Tibial nerve (tissue), 4 donors: ENCODE results near the gene PPFIA2. TPM values are rescaled to one million over a fixed set of nuclear protein-coding genes. Genes with fewer than 3 reads are reported as not detected.

Source experiments
- DNase-seq, 2 donors: peaks; one replicate each; pipeline ENCODE4 v3.0.0-alpha.2; 2019; ENCODE audit warnings: low spot score in 2 of 2
- H3K27ac ChIP-seq, 4 donors: fragments of 200-600 bp; sonication (generic) in 3 of 4; one replicate each; pipeline ENCODE4 v1.5.1; 2017 to 2019; ENCODE audit warnings: mild to moderate bottlenecking in 1 of 4
- H3K27me3 ChIP-seq, 2 donors: fragments of 200-600 bp; sonication (generic) in 1 of 2; one replicate each; pipeline versions ENCODE4 v1.5.1 to v1.6.0; 2017 to 2019
- H3K36me3 ChIP-seq, 3 donors: fragments of 200-600 bp; sonication (generic); one replicate each; pipeline ENCODE4 v1.5.1; 2018 to 2019
- H3K4me1 ChIP-seq, 4 donors: fragments of 200-600 bp; sonication (generic) in 3 of 4; one replicate each; pipeline ENCODE4 v1.5.1; 2017 to 2019
- H3K4me3 ChIP-seq, 4 donors: fragments of 200-600 bp; sonication (generic) in 3 of 4; one replicate each; pipeline ENCODE4 v1.5.1; 2017 to 2019; ENCODE audit warnings: mild to moderate bottlenecking in 1 of 4, moderate library complexity in 1 of 4
- H3K9me3 ChIP-seq, 4 donors: fragments of 200-600 bp; sonication (generic) in 3 of 4; one replicate each; pipeline ENCODE4 v1.5.1; 2017 to 2019
- EP300 ChIP-seq, 2 donors: sonication (generic); formaldehyde crosslinking; IDR thresholded peaks; one replicate each; pipeline ENCODE4 v1.6.1; 2017; ENCODE audit warnings: antibody characterized with exemption in 2 of 2, mild to moderate bottlenecking in 1 of 2
- POLR2A ChIP-seq, 2 donors: fragments of 450-650 bp; IDR thresholded peaks; one replicate each; pipeline ENCODE4 v1.6.1; 2017; ENCODE audit warnings: antibody characterized with exemption in 2 of 2, mild to moderate bottlenecking in 2 of 2, moderate library complexity in 2 of 2
- WGBS, 2 donors: methylation state at CpG; one replicate each; pipeline ENCODE4 v1.1.5; 2018; 5-methylcytosine and 5-hydroxymethylcytosine counted together
- total RNA-seq, 4 donors: library from RNA; depleted of rRNA; stranded (reverse); fragments of >200 nt; gene quantifications; one replicate each; pipeline ENCODE4 v1.1.0, GENCODE V29; 2016
- TF ChIP-seq, protein P1 (sequence below), 5 experiments: fragments of 200-600 bp in 3 of 5; fragments of 450-650 bp in 2 of 5; sonication (generic) in 3 of 5; IDR thresholded peaks; one replicate each; pipeline ENCODE4 v1.5.1; 2016 to 2019; ENCODE audit warnings: antibody characterized with exemption in 5 of 5, mild to moderate bottlenecking in 3 of 5, moderate library complexity in 2 of 5

The PPFIA2 gene
- total RNA-seq, 4 donors from 2014 or later: 5.5 to 20.3 (median 13.2) TPM

DNA sequence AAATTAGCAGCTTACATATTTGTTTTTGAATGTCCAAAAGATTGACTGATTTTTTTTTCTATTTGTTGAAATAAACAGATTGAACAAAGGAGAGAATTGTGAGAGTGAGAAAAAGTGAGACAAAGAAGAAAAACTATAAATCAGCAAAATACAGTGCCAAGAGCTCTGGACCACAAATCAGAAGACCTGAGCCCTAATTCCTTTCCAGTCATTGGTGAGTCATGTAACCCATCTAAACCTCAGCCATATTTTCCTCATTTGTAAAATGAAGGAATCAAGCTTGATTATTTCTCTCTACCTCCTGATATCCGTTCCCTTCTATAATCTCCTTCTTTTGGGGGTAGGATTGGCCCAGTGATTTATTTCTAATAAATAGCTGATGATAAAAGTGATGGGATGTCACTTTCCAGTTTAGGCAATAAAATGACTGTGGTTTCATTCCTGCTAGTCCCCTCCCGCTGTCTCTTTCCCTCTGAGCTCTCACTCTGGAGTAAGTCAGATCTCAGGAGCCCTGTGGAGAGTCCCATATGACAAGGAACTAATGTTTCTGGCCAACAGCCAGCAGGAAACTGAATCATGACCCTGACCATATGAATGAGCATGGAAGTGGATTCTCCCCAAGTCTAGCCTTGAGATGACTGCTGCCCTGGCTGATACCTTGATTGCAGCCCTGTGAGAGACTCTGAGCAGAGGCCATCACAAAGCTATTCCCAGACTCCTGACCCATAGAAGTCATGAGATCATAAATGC is 462.4 kb downstream of the PPFIA2 start:
- H3K27ac ChIP-seq: no peak overlapping the region
- 72 to 77% methylated on average over 2 of the region's 2 CpGs for WGBS, 2 donors

DNA sequence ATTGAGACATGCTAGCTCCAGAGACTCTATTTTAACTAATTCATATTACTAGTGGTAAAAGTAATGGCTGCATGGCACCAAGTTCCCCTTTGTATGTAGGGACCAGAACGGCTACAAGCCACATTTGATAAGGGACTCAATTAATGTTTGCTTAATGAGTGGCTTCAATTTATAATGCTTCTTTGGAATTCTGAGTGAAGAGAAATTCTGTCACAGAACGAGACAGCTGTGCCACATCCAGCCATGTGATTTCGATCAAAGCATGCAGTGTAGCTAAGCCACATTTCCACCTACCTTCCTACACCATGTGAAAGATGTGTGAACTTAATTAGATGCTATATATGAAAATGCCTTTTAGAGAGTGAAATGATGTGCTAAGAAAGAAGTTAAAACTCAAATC is 463.9 kb downstream of the PPFIA2 start:
- no peaks in the 10 kb centered on the region for H3K27me3 ChIP-seq
- TF ChIP-seq EP300 (IDR thresholded peaks at IDR 0.05) (no peak), POLR2A (IDR thresholded peaks at IDR 0.05) (no peak)
- TF ChIP-seq, protein P1, sequence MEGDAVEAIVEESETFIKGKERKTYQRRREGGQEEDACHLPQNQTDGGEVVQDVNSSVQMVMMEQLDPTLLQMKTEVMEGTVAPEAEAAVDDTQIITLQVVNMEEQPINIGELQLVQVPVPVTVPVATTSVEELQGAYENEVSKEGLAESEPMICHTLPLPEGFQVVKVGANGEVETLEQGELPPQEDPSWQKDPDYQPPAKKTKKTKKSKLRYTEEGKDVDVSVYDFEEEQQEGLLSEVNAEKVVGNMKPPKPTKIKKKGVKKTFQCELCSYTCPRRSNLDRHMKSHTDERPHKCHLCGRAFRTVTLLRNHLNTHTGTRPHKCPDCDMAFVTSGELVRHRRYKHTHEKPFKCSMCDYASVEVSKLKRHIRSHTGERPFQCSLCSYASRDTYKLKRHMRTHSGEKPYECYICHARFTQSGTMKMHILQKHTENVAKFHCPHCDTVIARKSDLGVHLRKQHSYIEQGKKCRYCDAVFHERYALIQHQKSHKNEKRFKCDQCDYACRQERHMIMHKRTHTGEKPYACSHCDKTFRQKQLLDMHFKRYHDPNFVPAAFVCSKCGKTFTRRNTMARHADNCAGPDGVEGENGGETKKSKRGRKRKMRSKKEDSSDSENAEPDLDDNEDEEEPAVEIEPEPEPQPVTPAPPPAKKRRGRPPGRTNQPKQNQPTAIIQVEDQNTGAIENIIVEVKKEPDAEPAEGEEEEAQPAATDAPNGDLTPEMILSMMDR (IDR thresholded peaks at IDR 0.05): no peak
- H3K9me3 ChIP-seq: no peaks in the 10 kb centered on the region
- no peaks in the 10 kb centered on the region for H3K36me3 ChIP-seq
- H3K4me3 ChIP-seq: no peak overlapping the region
- no peak overlapping the region for H3K27ac ChIP-seq
- no peaks in the 10 kb centered on the region for H3K4me1 ChIP-seq
- WGBS, 2 donors: 74 to 89% methylated on average over 3 of the region's 3 CpGs
- no peak for DNase-seq

More for the DNA sequence above, 462.4 kb downstream of the PPFIA2 start:
- no peak for DNase-seq
- no peaks in the 10 kb centered on the region for H3K9me3 ChIP-seq
- TF ChIP-seq POLR2A (IDR thresholded peaks at IDR 0.05) (no peak), EP300 (IDR thresholded peaks at IDR 0.05) (no peak)
- TF ChIP-seq, protein P1 (IDR thresholded peaks at IDR 0.05): no peak
- H3K27me3 ChIP-seq: no peaks in the 10 kb centered on the region
- no peak overlapping the region for H3K4me3 ChIP-seq
- no peaks in the 10 kb centered on the region for H3K36me3 ChIP-seq
- no peaks in the 10 kb centered on the region for H3K4me1 ChIP-seq

DNA sequence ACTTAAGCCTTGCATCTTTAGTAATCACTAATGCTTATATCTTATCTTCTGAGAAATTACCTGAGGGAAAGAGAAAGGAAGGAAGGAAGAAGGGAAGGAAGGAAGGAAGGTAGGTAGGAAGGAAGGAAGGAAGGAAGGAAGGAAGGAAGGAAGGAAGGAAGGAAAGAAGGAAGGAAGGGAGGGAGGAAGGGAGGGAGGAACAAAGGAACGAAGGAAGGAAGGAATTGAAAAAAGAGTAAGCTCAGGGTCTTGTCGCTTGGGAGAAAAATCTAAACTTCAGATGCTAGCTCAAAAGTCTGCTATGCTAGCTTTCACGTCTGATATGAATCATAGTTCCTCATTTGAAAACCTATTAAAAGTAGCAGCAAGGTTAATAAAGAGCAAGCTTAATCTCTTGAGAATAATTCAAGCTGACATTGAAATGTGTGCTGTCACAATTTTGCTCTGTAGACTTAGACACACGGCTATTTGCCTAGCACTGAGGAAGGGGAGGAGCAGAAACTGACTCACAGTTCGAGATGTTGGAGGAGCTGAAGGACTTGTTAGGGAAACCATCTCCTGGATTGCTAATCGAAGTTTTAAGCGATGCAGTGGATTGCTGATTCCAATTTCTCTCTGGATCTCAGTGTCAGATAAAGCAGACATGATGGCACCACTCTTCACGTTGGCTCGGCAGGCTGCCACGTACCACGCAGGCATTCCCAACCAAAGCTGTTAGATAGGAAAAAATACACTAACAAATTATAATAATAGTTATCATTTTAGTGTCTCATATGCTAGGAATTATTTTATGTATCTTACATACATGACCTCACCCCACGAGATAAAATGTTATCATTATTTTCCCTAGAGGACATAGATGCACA is 464.6 kb downstream of the PPFIA2 start:
- no peaks in the 10 kb centered on the region for H3K9me3 ChIP-seq
- H3K27ac ChIP-seq: no peak overlapping the region
- H3K27me3 ChIP-seq: no peaks in the 10 kb centered on the region
- 82 to 86% methylated on average over 12 of the region's 12 CpGs for WGBS, 2 donors
- no peak for TF ChIP-seq EP300 (IDR thresholded peaks at IDR 0.05)
- no peak for TF ChIP-seq POLR2A (IDR thresholded peaks at IDR 0.05)
- TF ChIP-seq, protein P1 (IDR thresholded peaks at IDR 0.05): no peak
- H3K4me3 ChIP-seq: no peak overlapping the region
- no peak for DNase-seq
- H3K4me1 ChIP-seq: no peaks in the 10 kb centered on the region
- H3K36me3 ChIP-seq: no peaks in the 10 kb centered on the region

DNA sequence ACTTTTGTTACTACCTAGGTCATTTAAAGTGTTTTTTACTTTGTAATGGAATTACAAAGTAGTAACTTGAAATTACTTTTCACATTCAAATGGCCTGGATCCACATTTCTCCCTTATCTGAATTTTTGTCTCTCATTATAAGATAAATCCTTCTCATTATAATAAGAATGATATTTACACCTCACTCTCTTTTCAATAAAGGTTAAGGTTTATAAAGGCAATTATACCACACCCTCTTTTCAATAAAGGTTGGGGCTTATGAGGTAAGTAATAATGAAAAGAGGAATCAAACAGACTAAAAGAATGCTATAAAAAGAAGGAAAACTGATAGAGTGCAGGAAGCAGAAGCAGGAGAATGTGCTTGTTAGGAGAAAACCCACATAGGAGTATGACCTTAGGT is 470.5 kb downstream of the PPFIA2 start:
- DNase-seq: no peak
- H3K36me3 ChIP-seq: no peaks in the 10 kb centered on the region
- no peaks in the 10 kb centered on the region for H3K27me3 ChIP-seq
- no peak overlapping the region for H3K27ac ChIP-seq
- no peak overlapping the region for H3K4me3 ChIP-seq
- H3K9me3 ChIP-seq: no peaks in the 10 kb centered on the region
- no peak for TF ChIP-seq EP300 (IDR thresholded peaks at IDR 0.05)
- TF ChIP-seq POLR2A (IDR thresholded peaks at IDR 0.05): no peak
- TF ChIP-seq, protein P1 (IDR thresholded peaks at IDR 0.05): no peak
- no peaks in the 10 kb centered on the region for H3K4me1 ChIP-seq

DNA sequence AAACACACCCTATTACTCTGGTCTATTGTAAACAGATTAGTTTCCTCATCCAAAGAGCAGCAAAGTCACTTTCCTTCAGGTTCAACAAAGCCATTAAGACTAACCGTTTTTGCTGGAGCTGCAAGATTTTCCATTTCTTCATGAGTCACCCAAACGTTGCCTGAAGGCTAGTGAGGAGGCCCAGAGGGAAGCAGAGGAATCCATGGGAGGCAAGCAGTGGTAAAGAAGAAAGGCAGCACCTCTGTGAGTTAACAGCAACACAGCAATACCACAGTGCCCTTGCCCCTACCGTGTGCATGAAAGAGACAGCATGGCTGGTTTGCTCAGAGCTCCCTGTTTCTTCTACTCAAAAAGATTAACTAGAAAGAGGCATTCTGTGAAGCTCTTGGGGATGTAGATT is 475.0 kb downstream of the PPFIA2 start:
- no peak overlapping the region for H3K4me3 ChIP-seq
- H3K36me3 ChIP-seq: no peaks in the 10 kb centered on the region
- DNase-seq: no peak
- H3K9me3 ChIP-seq: no peaks in the 10 kb centered on the region
- H3K4me1 ChIP-seq: no peaks in the 10 kb centered on the region
- no peak overlapping the region for H3K27ac ChIP-seq
- WGBS, 2 donors: 44 to 47% methylated on average over 3 of the region's 3 CpGs
- no peaks in the 10 kb centered on the region for H3K27me3 ChIP-seq
- TF ChIP-seq, protein P1 (IDR thresholded peaks at IDR 0.05): no peak
- TF ChIP-seq POLR2A (IDR thresholded peaks at IDR 0.05): no peak
- TF ChIP-seq EP300 (IDR thresholded peaks at IDR 0.05): no peak
